Germinal center (tissue), 1 donor: ENCODE measurements around the gene SLC35F6.

Experiments used
- DNase-seq: peaks from one replicate; pipeline ENCODE4 v3.0.0; 2012; ENCODE audit warnings: mixed read lengths, low spot score

Gene SLC35F6

DNA sequence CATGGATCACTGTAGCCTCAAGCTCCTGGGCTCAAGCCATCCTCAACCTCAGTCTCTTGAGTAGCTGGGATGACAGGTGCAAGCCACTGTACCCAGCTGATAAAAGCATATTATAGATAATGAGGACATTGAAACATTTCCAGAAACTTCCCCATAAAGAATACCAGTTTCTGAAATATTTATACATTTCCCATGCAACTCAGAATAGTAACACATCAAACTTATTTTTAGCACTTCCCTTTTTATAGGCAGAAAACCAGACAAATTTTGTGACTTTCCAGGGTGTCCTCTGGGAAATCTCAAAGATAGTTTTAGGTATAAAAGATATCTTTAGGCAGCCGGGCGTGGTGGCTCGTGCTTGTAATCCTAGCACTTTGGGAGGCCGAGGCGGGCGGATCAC, 58.8 kb downstream of the SLC35F6 start:
- no peak for DNase-seq
